Fibroblast of skin of right biceps (primary cell): Measurements from ENCODE around the gene HACD1.

Source experiments
- DNase-seq: peaks from one replicate; pipeline ENCODE4 v3.0.0-alpha.2; 2013

Gene HACD1

DNA sequence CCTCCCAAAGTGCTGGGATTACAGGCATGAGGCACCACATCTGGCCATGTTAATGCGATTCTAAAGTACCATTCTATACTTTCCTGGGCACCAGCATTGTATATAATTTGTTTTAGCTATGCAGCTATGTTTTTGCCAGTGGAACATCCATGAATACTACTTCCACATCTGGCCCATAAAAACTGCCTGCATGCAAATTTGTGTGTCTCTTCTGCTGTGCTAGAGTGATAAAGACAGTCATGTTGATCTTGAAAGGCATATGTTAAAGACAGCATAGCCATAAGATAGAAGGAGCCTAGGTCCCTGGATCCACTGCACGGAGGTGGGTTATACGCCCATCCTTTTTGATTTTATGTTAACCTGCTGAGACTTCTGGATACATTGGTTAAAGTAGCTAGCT, 52.3 kb downstream of the HACD1 start:
- no peak for DNase-seq

DNA sequence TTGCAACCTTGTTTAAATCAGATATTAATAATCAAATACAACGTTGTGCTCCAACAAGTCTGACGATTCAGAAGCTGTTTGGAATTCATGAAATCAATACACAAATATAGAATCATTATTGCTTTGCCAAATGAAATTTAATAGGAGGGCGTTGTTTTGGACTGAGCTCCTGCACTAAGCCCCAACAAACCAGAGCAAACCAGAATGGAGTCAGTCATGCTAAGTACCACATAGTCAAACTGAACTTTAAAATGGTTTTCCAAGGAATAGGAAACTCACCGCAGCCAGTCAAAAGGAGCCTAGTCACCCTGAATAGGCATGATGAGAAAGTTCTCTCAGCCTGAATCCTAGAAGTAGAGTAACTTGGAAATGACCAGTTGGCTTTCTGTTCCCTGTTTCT, 53.7 kb downstream of the HACD1 start:
- no peak for DNase-seq

DNA sequence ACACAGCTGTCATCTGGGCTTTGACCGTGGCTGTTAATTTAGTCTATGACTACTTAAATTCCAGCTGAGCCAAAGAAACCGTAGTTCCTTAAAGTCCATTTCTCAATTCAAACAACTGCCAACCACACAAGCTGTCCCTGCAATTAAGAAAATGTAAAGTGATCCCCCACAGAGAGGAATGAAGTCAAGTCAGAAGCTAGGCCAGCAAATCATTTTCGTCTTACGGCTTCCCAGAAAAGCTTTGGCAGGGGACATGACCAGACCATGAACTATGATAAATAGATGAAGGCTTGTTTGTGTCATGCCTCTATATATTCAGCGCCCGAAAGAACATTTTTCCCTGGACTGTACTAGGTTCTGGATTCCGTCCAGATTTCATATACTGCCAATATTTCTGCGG, 54.6 kb downstream of the HACD1 start:
- peak; percentile 87 for DNase-seq

DNA sequence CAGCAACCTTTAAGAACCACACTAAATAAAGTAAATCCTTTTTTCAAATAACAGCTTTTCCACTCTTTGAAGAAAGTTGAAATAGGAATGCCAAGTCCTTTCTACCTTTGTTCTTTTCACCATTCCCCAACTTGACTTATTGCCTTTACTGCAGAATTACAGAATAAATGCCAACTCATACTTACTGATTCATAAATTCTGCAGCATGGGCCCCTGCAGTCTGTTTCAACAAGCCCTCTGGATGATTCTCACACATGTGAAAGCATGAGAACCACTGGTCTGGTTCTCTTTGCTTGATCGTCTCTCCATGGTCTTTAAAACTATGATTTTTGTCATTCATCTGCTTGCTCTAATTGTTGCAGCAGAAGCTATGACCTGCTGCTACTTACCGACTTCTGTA, 56.1 kb downstream of the HACD1 start:
- DNase-seq: peak; percentile 26

- DNase-seq: no peak
Observed at GRCh38 chr10:17557459-17557858, 59.7 kb downstream of the HACD1 start.

DNA sequence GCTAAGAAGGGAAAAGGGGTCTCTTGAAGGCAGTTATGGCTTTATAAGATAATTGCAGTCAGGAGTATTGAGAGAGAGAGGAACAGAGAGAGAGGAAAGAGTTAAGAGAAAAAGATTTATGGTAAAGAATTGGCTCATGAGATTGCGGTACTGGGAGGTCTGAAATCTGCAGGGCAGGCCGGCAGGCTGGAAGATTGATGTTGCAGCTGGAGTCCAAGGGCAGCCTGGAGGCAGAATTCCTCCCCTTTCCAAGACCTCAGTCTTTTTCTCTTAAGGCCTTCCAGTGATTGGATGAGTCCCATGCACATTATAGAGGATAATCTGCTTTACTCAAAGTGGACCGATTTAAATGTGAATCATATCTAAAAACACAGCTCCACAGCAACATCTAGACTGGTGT, 68.4 kb downstream of the HACD1 start:
- DNase-seq: peak; percentile 35

- DNase-seq: no peak
Observed at GRCh38 chr10:17548162-17548561, 69.0 kb downstream of the HACD1 start.

GRCh38 chr10:17547060-17547459, 70.1 kb downstream of the HACD1 start:
- peak; percentile 36 for DNase-seq

DNA sequence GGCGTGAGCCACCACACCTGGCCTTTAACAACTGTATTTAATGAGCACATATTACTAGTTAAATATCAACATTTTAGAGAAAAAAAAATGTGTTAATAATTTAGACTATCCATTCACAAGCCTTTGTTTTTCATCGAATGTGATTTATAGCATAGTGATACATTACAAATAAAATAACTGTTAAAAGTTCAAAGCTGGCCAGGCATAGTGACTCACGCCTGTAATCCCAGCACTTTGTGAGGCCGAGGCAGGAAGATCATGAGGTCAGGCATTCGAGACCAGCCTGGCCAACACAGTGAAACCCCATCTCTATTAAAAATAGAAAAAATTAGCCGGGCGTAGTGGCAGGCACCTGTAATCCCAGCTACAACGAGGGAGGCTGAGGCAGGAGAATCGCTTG, 72.7 kb downstream of the HACD1 start:
- no peak for DNase-seq
